GM19240 (cell line): Measurements from ENCODE around the gene TNS3.
"Not testable (repeated sequence)": the region's sequence is repeated elsewhere in the genome, so short reads cannot be mapped to it uniquely, and the experiment has no call there.

Source experiments
- DNase-seq: peaks from one replicate; pipeline ENCODE4 v3.0.0; 2011; ENCODE audit warnings: low spot score; ENCODE audit not compliant: insufficient read length

The TNS3 gene

GRCh38 chr7:47581804-47582763, at the start of gene TNS3:
TNS3 (minus strand) TSS chr7:47582111; CDS start chr7:47439636, 142,475 bp downstream.
- DNase-seq = no peak

GRCh38 chr7:47631711-47632110, 49.8 kb upstream of the TNS3 start:
- DNase-seq = no peak

- no peak for DNase-seq
Measured at GRCh38 chr7:47627580-47628283, 45.8 kb upstream of the TNS3 start.

- no peak for DNase-seq
Measured at GRCh38 chr7:47625861-47626715, 44.2 kb upstream of the TNS3 start.

GRCh38 chr7:47624689-47625088, 42.8 kb upstream of the TNS3 start:
- no peak for DNase-seq

- no peak for DNase-seq
Measured at GRCh38 chr7:47622946-47623640, 41.2 kb upstream of the TNS3 start.

GRCh38 chr7:47622586-47622945, 40.7 kb upstream of the TNS3 start:
- no peak for DNase-seq

- no peak for DNase-seq
Measured at GRCh38 chr7:47621979-47622561, 40.2 kb upstream of the TNS3 start.

GRCh38 chr7:47621347-47621746, 39.4 kb upstream of the TNS3 start:
- DNase-seq = no peak

GRCh38 chr7:47619806-47620205, 37.9 kb upstream of the TNS3 start:
- DNase-seq = no peak

- DNase-seq = no peak
Measured at GRCh38 chr7:47617131-47617530, 35.2 kb upstream of the TNS3 start.

- no peak for DNase-seq
Measured at GRCh38 chr7:47614450-47614849, 32.5 kb upstream of the TNS3 start.

GRCh38 chr7:47611045-47611511, 29.2 kb upstream of the TNS3 start:
- DNase-seq = no peak

- no peak for DNase-seq
Measured at GRCh38 chr7:47610506-47611044, 28.7 kb upstream of the TNS3 start.

GRCh38 chr7:47609803-47610452, 28.0 kb upstream of the TNS3 start:
- no peak for DNase-seq

GRCh38 chr7:47606593-47607046, 24.7 kb upstream of the TNS3 start:
- DNase-seq = not testable (repeated sequence)

GRCh38 chr7:47605816-47606575, 24.1 kb upstream of the TNS3 start:
- DNase-seq = no peak

- DNase-seq = no peak
Measured at GRCh38 chr7:47604496-47604890, 22.6 kb upstream of the TNS3 start.
